Tibial nerve (tissue), 3 donors: ENCODE results near the gene MLLT1.

Experiments used
- POLR2A ChIP-seq, 2 donors: fragments of 450-650 bp; IDR thresholded peaks; one replicate each; pipeline ENCODE4 v1.6.1; 2017; ENCODE audit warnings: antibody characterized with exemption in 2 of 2, mild to moderate bottlenecking in 2 of 2, moderate library complexity in 2 of 2
- TF ChIP-seq, protein P1 (sequence below), 5 experiments: fragments of 200-600 bp in 3 of 5; fragments of 450-650 bp in 2 of 5; sonication (generic) in 3 of 5; IDR thresholded peaks; one replicate each; pipeline ENCODE4 v1.5.1; 2016 to 2019; ENCODE audit warnings: antibody characterized with exemption in 5 of 5, mild to moderate bottlenecking in 3 of 5, moderate library complexity in 2 of 5

DNA sequence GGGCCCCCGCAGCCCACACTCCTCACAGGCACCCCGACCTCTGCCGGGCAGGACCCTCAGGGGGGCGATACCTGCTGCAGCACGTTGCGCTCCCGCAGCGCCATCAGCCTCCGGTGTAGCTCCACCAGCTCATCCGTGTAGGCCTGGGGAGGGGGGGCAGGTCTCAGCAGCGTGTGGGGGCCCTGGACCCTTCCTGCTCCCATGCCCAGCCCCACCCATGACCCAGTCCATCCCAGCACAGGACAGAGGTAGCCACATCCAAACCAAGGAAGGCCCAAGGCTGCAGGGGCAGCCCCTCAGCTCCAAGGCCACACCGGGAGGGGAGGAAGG, 66.5 kb downstream of the MLLT1 start:
- TF ChIP-seq POLR2A (IDR thresholded peaks at IDR 0.05): no peak
- TF ChIP-seq, protein P1, sequence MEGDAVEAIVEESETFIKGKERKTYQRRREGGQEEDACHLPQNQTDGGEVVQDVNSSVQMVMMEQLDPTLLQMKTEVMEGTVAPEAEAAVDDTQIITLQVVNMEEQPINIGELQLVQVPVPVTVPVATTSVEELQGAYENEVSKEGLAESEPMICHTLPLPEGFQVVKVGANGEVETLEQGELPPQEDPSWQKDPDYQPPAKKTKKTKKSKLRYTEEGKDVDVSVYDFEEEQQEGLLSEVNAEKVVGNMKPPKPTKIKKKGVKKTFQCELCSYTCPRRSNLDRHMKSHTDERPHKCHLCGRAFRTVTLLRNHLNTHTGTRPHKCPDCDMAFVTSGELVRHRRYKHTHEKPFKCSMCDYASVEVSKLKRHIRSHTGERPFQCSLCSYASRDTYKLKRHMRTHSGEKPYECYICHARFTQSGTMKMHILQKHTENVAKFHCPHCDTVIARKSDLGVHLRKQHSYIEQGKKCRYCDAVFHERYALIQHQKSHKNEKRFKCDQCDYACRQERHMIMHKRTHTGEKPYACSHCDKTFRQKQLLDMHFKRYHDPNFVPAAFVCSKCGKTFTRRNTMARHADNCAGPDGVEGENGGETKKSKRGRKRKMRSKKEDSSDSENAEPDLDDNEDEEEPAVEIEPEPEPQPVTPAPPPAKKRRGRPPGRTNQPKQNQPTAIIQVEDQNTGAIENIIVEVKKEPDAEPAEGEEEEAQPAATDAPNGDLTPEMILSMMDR (IDR thresholded peaks at IDR 0.05): no peak
